Measurements from ENCODE around the gene CLEC18A.
"Not testable (repeated sequence)": the region's sequence is repeated elsewhere in the genome, so short reads cannot be mapped to it uniquely, and the experiment has no call there.

The CLEC18A gene

DNA sequence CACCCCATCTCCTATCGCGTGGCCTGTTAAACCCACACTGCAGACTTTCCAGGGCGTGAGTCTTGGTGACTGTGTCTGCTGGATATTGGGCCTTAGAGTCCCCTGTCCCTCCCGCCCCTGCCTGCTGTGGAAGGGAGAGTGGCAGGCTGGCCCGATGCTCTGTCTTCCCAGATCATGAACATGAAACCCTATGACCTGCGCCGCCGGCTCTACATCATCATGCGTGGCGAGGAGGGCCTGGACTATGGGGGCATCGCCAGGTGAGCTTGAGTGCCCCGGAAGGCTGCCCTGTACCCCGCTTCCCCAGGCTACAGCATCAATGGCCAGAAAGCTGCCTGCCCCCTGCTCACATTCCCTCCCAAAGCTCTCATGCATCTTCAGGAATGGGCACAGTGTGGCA, 19.5 kb upstream of the CLEC18A start:
- no peak for DNase-seq

DNA sequence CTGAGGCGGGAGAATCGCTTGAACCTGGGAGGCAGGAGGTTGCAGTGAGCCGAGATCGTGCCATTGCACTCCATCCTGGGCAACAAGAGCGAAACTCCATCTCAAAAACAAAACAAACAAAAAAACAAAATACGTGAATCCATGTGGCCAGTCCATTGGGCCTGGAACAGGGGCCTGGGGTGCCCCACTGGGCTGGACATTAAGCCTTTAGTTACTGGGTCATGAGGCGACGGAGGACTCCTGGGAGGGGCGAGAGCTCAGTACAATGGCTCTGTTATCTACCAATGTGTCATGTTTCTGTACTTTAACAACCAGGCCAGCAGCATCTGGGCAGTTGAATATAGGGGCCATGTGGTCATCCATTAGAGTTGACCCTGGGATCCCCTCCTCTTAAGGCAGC, 18.9 kb upstream of the CLEC18A start:
- peak in 1 of 2 donors; percentile 73 for DNase-seq

- no peak for DNase-seq
Measured at GRCh38 chr16:69932691-69933392, 18.3 kb upstream of the CLEC18A start.

- DNase-seq = no peak
Measured at GRCh38 chr16:69934044-69934443, 17.1 kb upstream of the CLEC18A start.

DNA sequence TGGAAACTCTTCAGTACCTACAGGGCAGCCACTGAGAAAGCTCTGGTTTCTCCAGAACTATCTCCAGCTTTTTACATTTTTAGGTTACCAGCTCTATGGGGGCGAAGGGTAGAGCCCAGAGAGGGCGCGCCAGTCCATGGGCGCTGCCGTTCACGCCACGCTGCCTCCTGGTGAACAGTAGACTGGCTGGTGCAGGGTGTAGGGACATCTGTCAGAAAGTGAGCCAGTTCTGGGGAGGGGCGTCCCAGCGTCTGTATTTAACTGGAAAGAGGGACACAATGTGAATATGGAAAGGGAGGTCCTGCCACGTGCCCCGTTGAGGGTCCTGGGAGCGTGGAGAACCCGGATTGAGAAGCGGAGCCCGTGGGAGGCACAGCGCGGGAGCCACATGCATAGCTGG, 16.4 kb upstream of the CLEC18A start:
- DNase-seq = no peak

DNA sequence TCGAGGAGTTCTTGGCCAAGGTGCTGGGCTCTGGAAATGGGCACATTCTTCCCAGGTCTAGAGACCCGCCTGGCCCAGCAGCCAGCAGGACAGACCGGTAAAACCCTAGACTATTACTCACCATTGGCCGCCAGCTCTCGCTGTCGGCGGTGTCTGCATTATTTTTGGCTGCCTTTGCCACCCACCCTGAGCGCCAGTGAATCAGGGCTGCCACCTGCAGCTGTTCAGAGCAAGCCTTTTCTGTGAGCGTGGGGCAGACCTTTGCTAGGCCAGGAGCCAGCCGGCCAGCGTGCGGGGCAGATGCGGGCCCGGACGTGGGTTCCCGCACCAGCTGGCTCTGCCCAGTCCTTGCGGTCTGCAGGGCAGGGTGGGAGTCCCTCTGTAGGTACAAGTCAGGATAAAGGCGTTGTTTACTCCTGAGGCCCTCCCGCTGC, 15.8 kb upstream of the CLEC18A start:
- DNase-seq = no peak

- no peak for DNase-seq
Measured at GRCh38 chr16:69935740-69936139, 15.4 kb upstream of the CLEC18A start.

DNA sequence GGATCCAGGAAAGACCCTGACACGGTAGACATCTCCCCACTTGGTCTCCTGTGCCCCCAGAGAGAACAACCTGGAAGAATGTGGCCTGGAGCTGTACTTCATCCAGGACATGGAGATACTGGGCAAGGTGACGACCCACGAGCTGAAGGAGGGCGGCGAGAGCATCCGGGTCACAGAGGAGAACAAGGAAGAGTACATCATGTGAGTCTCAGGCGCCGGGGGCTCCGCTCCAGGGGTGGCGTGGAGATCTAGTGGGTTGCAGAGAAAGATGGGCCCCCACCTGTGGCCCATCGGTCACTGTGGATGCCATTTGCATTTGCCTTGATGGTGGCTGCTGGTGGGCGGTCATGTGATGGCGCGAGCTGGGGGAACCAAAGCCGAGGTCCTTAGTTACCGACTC, 14.9 kb upstream of the CLEC18A start:
- no peak for DNase-seq

DNA sequence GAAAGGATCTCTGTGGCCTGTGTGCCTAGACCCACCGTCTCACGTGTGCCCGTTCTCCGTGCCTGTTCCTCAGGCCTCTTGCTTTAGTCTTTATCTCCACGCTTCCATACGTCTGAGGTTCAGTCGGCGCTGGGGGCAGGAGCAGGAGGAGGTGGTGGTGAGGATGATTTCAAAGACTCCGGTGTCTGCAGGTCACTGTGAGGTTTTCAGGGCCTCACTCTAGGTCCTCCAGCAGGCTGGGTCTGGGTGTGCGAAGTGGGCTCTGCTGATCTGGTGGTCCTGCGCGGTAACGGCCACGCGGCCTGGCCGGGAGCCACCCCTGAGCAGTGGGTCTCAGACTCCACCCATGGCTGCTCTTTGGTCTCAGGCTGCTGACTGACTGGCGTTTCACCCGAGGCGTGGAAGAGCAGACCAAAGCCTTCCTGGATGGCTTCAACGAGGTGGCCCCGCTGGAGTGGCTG, 14.4 kb upstream of the CLEC18A start:
- no peak for DNase-seq

DNA sequence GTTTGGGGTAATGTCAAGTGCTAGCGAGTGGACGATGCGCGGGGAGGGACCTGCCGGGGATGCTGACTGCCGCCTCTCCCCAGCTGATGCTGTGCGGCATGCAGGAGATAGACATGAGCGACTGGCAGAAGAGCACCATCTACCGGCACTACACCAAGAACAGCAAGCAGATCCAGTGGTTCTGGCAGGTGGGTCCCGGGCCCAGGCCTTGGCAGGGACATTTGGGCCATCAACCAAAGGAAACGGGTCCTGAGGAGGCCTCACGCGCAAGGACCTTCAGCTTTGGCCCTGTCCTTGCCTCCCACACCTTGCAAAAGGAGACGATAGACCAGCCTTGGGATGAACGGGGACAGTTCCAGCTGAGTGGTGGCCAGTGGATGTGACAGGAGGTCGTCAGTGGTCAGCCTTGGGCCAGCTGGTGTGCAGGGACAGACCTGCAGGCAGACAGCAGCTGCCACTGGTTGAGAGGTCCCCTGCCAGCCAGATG, 13.6 kb upstream of the CLEC18A start:
- peak; percentile 61 to 78 for DNase-seq

DNA sequence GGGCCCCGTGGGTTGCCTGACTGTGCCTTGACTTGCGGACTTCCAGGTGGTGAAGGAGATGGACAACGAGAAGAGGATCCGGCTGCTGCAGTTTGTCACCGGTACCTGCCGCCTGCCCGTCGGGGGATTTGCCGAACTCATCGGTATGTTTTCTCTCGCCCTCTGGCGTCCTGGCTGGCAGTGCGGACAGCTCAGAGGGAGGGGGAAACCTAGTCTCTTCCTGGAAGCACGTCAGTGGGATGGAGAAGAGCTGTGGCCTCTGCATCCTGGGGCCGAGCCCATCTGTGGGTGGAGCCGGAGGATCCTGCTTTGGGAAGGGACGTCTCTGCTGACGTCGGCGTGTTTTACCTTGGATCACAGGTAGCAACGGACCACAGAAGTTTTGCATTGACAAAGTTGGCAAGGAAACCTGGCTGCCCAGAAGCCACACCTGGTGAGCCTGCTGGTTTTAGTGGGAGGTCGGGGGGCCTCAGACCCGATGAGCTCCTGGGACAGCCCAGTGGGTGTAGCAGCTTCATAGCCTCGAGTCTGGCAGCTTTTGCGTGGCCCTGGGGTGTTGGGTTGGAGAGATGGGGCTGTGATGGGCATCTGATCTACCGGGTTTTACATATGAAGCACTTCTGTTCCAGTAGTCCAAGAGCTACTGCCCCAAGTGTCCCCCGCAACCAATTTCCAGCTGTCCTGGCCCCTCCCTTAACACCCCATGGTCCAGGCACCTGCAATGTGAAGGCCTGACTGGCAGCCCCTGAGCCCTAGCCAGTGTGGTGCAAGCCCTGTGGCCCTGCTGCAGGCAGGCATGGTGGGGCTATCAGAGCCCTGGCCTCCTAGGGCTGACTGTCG, 11.9 kb upstream of the CLEC18A start:
- DNase-seq = no peak

GRCh38 chr16:69939821-69940585, 11.1 kb upstream of the CLEC18A start:
- DNase-seq = no peak

DNA sequence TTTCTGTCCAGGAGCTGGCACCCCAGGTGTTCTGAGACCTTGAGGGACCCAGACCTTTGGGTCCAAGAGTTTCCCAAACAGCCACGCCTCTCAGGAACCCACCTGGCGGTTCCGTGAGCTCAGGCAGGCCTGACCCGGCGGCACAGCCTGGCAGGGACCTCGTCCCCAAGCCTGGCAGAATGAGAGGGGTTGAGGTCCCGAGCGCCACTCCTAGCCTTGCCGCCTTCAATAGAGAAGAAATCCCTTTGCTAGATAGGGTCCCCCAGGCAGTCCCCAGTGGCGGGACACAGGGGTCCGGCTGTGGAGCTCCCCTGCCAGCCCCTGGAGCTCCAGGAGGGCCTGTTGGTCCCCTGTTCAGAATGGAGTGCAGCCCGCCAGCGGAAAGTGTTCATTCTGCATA, 10.5 kb upstream of the CLEC18A start:
- no peak for DNase-seq

GRCh38 chr16:69941251-69942098, 9.7 kb upstream of the CLEC18A start:
- DNase-seq = no peak

DNA sequence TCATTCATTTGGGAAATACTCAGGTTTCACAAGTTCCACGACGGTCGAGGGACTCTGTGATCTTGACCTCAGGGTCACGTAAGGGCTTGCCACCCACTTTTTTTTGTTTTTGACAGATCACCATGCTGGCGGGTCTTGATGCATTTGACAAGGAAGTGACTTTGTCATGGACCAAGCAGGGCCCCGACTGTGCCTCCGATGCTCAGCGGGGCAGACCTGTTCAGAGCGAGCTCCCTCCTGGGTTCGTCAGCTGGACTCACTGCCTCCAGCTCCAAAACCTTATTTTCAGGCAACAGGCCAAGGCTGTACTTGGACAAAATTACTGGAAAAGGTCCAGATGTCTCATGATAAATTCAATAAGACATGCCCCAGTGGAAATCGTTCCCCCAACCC, 9.0 kb upstream of the CLEC18A start:
- DNase-seq = no peak

DNA sequence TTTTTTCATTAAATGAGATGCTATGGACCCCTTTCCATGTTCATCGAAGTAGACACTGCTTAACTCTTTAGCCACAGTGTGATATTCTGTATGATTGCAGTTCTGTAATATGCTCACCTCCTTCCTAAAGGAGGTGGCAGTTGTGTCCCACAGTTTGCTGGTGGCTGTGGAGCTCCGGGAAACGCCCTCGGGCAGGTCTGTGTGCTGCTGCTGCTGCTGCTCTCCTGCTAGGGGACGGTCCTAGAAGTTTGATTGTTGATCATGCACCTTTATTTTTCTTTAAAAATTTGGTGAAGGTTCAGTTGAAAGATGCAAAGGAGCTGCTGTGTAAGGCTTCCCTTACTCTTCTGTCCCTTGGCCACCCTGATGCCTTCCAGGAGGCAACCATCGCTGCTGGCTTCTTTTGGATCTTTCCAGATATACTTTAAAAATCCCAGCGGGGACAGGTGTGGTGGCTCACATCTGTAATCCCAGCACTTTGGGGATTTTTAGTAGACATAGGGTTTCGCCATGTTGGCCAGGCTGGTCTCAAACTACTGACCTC, 8.4 kb upstream of the CLEC18A start:
- DNase-seq = no peak

DNA sequence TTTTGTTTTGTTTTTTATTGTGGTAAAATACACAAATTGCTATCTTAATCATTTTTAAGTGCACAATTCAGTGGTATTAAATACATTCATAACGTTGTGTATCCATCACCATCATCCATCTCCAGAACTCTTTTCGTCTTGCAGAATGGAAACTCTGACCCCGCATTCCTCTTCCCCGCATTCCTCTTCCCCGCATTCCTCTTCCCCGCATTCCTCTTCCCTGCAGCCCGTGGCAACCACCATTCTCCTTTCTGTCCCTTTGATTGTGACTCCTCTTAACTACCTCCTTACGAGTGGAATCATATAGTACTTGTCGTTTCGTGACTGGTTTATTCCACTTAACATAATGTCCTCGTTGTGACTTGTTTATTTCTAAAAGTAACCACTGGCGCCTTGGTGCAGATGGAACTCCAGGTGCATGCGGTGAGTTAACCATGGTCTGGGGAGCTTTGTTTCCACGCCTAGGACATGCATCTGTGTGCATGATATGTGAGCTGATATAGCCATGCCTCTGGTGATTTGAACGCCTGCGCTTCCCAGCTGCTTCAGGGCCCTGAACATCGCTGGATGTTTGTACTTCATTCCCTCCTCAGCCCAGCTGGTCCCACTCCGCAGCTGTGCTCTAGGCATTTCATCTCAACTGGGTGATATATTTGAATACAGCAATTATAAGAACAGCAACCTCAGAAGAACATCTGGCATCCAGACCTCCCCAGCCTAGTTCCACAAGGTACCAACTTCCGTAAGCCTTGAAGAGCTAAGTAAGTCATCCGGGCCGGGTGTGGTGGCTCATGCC, 7.7 kb upstream of the CLEC18A start:
- not testable (repeated sequence) for DNase-seq

DNA sequence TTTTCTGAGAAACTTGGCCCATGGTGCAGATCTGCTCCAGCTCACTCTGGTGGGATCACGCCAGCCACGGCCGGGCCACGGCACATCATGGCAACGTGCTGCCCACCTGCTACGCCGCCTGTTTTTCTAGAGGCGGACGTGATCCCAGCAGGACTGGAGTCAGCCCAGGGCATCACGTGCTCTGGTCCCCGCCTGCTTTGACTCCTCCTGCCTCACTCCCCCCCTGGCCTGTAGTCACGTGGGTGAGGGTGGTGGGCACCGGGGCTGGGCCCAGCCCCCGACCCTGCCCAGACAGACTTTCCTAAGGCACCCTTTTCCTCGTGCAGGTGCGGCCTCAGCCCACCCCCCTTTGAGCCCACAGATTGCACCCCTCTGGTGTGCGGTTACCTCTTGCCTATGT, 723 bp upstream of the CLEC18A start:
- DNase-seq = not testable (repeated sequence)

GRCh38 chr16:69951672-69952031, 518 bp downstream of the CLEC18A start:
- DNase-seq = not testable (repeated sequence)

DNA sequence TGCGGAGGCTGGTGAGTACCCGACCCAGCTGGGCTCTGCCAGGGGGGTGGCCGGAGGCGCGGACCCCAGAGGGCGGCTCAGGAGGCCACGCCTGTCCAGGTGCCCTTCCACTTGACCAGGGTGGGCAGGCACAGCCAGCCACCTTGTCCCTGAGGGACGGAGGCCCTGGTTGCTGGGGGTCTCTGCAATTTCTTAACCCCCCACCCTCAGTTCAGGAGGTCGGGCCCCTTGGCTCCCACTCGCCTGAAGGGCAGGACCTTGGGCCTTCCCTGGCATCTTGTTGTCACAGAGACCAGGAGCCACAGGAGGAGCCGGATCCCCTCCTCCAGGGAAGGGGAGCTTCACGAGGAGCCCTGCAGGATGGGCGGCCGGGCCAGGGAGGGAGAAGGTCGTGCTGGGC, 982 bp downstream of the CLEC18A start:
- DNase-seq = not testable (repeated sequence)

Data from hippocampal formation (tissue), 2 donors.